Suprapubic skin (tissue), 3 donors: Measurements from ENCODE around the gene TNIP3.

ENCODE experiments used
- POLR2A ChIP-seq, 2 donors: fragments of 450-650 bp; IDR thresholded peaks; one replicate each; pipeline ENCODE4 v1.6.1; 2017; ENCODE audit warnings: antibody characterized with exemption in 2 of 2, mild to moderate bottlenecking in 2 of 2, moderate library complexity in 2 of 2
- TF ChIP-seq, protein P1 (sequence below), 2 donors: fragments of 200-600 bp in 1 of 2; fragments of 450-650 bp in 1 of 2; sonication (generic) in 1 of 2; IDR thresholded peaks; one replicate each; pipeline ENCODE4 v1.5.1; 2016 to 2019; ENCODE audit warnings: antibody characterized with exemption in 2 of 2, mild to moderate bottlenecking in 1 of 2, moderate library complexity in 1 of 2

DNA sequence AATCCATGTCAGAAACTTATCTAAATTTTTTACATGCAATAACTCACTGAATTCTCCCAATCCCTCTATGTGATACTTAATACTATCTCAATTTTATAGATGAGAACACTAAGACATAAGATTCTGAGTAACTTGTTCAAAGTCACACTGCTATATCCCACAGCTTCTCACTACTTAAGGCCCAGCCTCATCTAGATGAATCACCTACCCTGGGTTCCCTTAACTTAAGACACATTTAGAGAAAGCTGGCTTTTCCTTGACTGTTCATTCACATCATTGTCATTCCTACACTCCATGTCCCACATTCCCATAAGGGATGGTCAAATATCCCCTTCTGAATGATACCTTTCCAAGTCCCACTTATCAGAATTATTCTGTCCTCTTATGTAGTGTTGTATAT lies 21.0 kb downstream of the TNIP3 start:
- TF ChIP-seq, protein P1, sequence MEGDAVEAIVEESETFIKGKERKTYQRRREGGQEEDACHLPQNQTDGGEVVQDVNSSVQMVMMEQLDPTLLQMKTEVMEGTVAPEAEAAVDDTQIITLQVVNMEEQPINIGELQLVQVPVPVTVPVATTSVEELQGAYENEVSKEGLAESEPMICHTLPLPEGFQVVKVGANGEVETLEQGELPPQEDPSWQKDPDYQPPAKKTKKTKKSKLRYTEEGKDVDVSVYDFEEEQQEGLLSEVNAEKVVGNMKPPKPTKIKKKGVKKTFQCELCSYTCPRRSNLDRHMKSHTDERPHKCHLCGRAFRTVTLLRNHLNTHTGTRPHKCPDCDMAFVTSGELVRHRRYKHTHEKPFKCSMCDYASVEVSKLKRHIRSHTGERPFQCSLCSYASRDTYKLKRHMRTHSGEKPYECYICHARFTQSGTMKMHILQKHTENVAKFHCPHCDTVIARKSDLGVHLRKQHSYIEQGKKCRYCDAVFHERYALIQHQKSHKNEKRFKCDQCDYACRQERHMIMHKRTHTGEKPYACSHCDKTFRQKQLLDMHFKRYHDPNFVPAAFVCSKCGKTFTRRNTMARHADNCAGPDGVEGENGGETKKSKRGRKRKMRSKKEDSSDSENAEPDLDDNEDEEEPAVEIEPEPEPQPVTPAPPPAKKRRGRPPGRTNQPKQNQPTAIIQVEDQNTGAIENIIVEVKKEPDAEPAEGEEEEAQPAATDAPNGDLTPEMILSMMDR (IDR thresholded peaks at IDR 0.05), result no peak
- no peak for TF ChIP-seq POLR2A (IDR thresholded peaks at IDR 0.05)
